HG02623 (cell line): ENCODE measurements around the gene MTX1.

ENCODE experiments used
- ATAC-seq: cut with Tn5 transposase; IDR thresholded peaks from one replicate; pipeline ENCODE4 v1.9.1; 2021; ENCODE audit warnings: moderate library complexity; ENCODE audit not compliant: unreplicated experiment

Gene MTX1

DNA sequence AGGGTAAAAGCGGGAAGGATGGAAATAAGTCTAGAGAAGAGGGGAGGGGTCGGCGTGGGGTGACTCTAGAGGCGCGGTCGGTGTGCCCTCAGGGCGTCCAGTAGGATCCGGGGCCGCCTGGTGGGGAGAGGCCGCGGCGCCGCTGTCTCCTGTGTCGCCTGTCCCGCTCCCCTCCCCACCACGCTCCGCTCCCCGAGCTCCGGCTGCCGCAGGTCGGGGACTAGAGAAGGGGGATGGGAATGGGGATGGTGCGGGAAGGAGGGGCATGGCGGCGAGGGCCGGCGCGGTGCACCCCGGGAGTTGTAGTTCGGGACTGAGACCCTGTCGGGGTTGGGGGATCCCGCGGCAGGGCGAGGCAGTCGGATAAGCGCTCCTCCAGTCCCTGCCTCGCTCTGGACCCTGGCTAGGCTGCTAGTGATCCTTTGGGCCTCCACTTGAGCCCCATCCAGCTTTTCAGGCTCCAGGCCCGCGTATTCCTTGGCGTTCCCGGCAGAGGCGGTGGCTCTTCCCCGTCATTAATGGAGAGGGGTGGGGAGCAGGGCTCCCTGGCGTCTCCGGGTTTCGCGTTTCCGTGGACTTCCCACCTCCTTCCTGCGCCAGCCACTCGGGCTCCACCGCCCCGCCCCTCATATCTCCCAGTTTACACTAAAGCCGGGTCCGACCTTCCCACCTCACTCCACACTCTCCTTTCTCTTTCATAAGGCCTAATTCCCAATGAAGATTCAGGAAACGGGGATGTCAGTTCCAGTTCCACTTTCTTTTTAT is 46.9 kb downstream of the MTX1 start, which contains the start of gene ENTREP3:
TSS of gene ENTREP3 (minus strand) at position 241 of the 765 bp plus-strand sequence. CDS start 606 bp downstream, outside the sequence.
- ATAC-seq = peak; percentile 42

DNA sequence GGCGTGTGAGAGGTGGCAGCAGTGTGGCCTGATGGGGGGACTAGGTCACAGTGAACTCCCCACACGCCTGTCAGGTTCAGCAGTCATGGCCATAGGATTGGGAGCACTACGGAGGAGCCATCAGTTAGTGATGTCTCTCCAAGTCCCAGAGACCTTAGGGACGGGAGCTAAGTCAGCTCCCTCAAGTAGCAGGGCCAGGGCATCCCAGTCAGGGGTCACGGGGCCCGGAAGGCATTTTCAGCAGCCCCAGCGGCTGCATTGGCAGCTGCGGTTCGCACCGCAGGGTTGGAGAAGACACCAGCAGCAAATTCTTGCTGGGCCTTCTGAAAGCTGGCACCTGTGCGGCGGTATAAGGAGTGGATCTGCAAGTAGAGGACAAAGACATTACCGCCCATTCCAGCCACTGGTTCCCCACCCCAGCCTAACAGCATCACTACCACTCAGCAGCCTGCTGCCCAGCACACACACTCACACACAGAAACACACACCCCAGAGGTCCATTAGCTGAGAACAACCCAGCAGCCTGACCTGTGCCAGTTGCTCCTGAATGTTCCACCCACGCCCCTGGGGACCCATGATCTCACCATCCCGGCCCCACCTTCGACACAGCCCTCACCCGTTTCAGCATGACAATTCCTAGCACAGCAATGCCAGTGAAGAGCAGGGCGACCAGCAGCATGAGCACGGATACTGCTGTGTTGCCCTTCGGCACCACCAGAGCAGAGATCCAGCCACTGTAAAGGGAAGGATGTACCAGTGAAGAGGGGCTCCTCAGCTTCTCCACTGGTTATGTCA is 47.8 kb downstream of the MTX1 start:
- no peak for ATAC-seq

DNA sequence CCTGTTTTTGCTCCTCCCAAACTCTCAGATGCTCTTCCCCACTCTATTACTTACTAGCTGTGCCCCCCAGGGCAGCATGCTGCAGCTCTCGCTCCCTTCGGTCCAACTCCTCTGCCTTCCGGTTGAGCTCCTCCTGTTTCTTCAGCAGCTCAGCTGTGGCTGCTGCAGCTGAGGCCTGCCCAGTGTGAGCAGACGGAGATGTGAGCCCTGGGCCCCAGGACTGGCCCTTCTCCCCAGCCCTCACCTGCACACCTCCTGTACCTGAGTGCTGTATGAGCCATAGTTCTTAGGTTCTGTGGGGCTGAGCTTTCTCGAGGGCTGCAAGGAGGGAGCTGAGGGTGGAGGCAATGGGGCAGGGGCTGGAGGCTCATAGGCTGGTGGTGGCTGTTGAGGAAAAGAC is 51.8 kb downstream of the MTX1 start:
- no peak for ATAC-seq

DNA sequence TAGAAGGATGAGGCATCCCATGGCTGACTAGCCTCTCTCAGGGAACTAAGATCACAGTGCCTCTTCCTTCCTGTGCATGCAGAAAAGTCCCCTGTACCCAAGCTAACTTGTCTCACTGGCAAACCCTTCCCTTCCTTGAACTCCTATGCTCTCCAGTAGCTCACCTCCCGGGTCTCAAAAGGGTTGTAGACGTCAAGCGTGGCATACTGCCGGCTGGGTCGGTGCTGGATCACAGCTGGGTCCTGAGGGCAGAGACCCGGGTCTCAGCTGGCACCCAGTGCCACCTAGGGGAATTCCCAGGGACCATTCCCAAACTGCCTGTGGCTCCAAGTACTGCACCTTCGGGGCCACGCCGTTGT is 53.0 kb downstream of the MTX1 start:
- no peak for ATAC-seq

DNA sequence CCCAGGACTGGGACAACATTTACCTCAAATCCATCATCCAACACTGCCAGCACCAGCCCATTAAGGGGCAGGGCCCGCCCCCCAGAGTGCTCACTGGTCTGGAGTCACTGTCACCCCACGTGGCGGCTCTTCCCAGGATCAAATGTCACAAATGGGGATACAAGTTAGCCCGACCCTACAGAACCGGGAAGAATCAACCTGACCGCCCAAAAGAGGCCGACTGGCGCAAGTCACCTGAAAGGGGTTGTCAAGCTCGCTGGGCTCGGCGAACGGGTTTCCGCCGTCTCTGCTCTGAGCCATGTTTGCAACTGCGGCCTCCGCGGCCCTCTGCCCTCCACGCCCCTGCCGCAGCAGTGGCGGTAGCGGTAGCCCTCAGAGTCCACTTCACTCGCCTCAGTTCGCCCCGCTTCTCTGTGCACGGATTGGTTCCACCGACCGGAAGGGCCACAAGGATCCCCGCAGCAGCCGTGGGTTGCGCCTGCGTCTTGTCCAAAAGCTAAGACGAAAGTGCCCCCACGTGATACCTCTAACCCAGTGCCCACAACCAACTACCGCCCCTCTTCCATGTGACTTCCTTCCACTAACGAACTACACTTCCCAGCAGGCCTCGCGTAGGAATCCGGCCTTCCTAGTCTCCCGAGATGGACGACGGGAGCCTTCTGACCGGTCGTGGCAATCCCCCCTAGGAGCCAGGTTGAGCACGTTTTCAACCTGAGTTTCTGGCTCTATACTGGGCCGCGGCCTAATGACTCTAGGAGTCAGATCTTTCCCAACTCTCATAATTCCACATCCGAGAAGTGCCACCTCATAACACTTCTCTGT is 53.6 kb downstream of the MTX1 start, which contains the start of gene SCAMP3:
TSS of gene SCAMP3 (minus strand) at position 509 of the 822 bp plus-strand sequence. CDS start at position 300, 209 bp downstream.
- ATAC-seq = peak; percentile 91

DNA sequence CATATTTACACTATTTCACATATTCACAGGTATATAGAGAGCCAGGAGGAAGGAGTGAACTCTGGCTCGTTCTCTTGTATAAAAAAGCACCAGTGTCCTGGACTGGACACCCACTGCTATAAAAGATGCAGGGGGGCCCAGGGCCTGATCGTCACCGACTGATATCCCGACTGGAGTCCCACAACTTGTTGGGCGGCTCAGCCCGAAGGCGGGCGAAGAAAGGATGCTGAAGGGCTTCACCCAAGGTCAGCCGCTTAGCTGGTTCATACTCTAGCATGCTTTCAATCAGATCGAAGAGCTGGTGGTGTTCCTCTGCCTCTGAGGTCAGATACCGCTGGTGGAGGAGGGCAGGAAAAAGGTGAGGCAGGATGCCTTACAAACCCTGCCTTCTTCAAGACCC is 54.6 kb downstream of the MTX1 start:
- no peak for ATAC-seq
